ENCODE data around the gene TPTE2.
"Not testable (repeated sequence)": the region's sequence is repeated elsewhere in the genome, so short reads cannot be mapped to it uniquely, and the experiment has no call there.

DNA sequence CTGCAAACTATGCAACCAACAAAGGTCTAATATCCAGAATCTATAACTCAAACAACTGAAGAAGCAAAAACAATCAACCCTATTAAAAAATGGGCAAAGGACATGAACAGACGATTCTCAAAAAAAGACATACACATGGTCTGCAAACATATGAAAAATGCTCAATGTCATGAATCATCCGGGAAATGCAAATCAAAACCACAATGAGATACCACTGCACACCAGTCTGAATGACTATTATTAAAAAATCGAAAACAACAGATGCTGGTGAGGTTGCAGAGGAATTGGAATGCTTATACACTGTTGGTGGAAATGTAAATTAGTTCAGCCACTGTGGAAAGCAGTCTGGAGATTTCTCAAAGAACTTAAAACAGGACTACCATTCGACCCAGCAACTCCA, 12.1 kb downstream of the TPTE2 start:
- TF ChIP-seq CTCF (IDR thresholded peaks at IDR 0.05; ENCODE audit: low read length); EZH2 (IDR thresholded peaks at IDR 0.05; ENCODE audit: borderline replicate concordance, low read length): not testable (repeated sequence)

Measured in OCI-LY1 (cell line).